Endothelial cell of umbilical vein (primary cell): ENCODE data around the gene LIAS. TPM values are rescaled to one million over a fixed set of nuclear protein-coding genes. Genes with fewer than 3 reads are reported as not detected.

Experiments used
- BruUV-seq: library from RNA; stranded (reverse); fragments of 400-500 nt; replicated peaks from 2 replicates; lab custom pipeline; 2021; lab: Mats Ljungman, UMichigan
- CTCF ChIA-PET: fragments of 300-600, 350-600 bp; sonication (Branson Sonifier 250); formaldehyde crosslinking; loops from one replicate; lab custom pipeline; 2021; ENCODE audit warnings: antibody characterized with exemption, inconsistent platforms; lab: Charles Lee
- POLR2A ChIA-PET: fragments of 300-600, 350-600 bp; sonication (Branson Sonifier 250); formaldehyde crosslinking; loops from one replicate; lab custom pipeline; 2021; ENCODE audit warnings: antibody characterized with exemption, inconsistent platforms; lab: Charles Lee
- DNase-seq: peaks from one replicate; pipeline ENCODE4 v3.0.0-alpha.2; 2011; ENCODE audit warnings: low read depth, low spot score
- FAIRE-seq: peaks from 2 replicates; lab custom pipeline; 2011; peaks lifted over from hg19 to GRCh38; lab: Jason Lieb, UNC
- H2AFZ ChIP-seq: 2 replicates; pipeline ENCODE4 v1.6.0; 2012; ENCODE audit warnings: low read depth, low read length, control low read depth, inconsistent platforms
- H3K27ac ChIP-seq: 2 replicates; pipeline ENCODE4 v1.5.1; 2011; ENCODE audit warnings: low read depth, mild to moderate bottlenecking, control low read depth, low read length, moderate library complexity; ENCODE audit not compliant: insufficient read depth
- H3K27me3 ChIP-seq, 2 experiments: 2 replicates each; pipeline versions ENCODE4 v1.6.0 to v1.6.1; 2011; ENCODE audit warnings: low read length in 2 of 2, mixed read lengths in 1 of 2; ENCODE audit not compliant: control insufficient read depth in 2 of 2, insufficient read depth in 2 of 2
- H3K36me3 ChIP-seq, 2 experiments: 2 replicates in 1 of 2; 3 replicates in 1 of 2; pipeline ENCODE4 v1.5.1; 2011; ENCODE audit warnings: low read length in 2 of 2, mild to moderate bottlenecking in 1 of 2, moderate library complexity in 1 of 2; ENCODE audit not compliant: control insufficient read depth in 2 of 2, insufficient read depth in 2 of 2; ENCODE audit errors: extremely low read depth in 1 of 2
- H3K4me1 ChIP-seq: 3 replicates; pipeline ENCODE4 v1.5.1; 2011; ENCODE audit warnings: mild to moderate bottlenecking, low read length; ENCODE audit not compliant: control insufficient read depth, insufficient read depth; ENCODE audit errors: extremely low read depth
- H3K4me2 ChIP-seq: 2 replicates; pipeline ENCODE4 v1.6.1; 2011; ENCODE audit warnings: low read length, control low read depth, mixed read lengths; ENCODE audit not compliant: insufficient read depth
- H3K4me3 ChIP-seq, 3 experiments: fragments of 200-600 bp in 1 of 3; sonication (generic), shearing (Covaris generic) in 1 of 3; replicated peaks in 1 of 3; 2 replicates each; pipeline ENCODE4 v1.5.1; 2011 to 2016; ENCODE audit warnings: control low read depth in 3 of 3, low read length in 3 of 3, mild to moderate bottlenecking in 2 of 3, inconsistent platforms in 1 of 3, low read depth in 1 of 3, moderate library complexity in 1 of 3; ENCODE audit not compliant: insufficient read depth in 1 of 3
- H3K79me2 ChIP-seq: 2 replicates; pipeline ENCODE4 v1.6.0; 2012; ENCODE audit warnings: low read length, inconsistent platforms; ENCODE audit not compliant: control insufficient read depth, insufficient read depth
- H3K9ac ChIP-seq: replicated peaks from 2 replicates; pipeline ENCODE3; 2011; ENCODE audit warnings: low read length, control low read depth; ENCODE audit not compliant: insufficient read depth; ENCODE audit errors: extremely low read depth
- H3K9me1 ChIP-seq: replicated peaks from 3 replicates; pipeline ENCODE4 v1.6.0; 2011; ENCODE audit warnings: mild to moderate bottlenecking, low read length; ENCODE audit not compliant: control insufficient read depth, insufficient read depth; ENCODE audit errors: extremely low read depth
- H3K9me3 ChIP-seq: replicated peaks from 2 replicates; pipeline ENCODE4 v1.5.1; 2012; ENCODE audit warnings: low read length, inconsistent platforms; ENCODE audit not compliant: control insufficient read depth, insufficient read depth
- H4K20me1 ChIP-seq: replicated peaks from 2 replicates; pipeline ENCODE3; 2011; ENCODE audit warnings: mild to moderate bottlenecking, low read length; ENCODE audit not compliant: control insufficient read depth, insufficient read depth; ENCODE audit errors: extremely low read depth
- CTCF ChIP-seq, 2 donors: IDR thresholded peaks; 1 replicate in 1 of 2; 2 replicates in 1 of 2; pipeline ENCODE4 v1.5.1; 2011; ENCODE audit warnings: low read length in 2 of 2, mild to moderate bottlenecking in 2 of 2, moderate library complexity in 2 of 2, control low read depth in 1 of 2, inconsistent platforms in 1 of 2, low read depth in 1 of 2; ENCODE audit not compliant: insufficient read depth in 1 of 2; ENCODE audit errors: extremely low read depth in 1 of 2
- EZH2 ChIP-seq: IDR thresholded peaks from 2 replicates; pipeline ENCODE4 v1.6.1; 2012; ENCODE audit warnings: borderline replicate concordance, low read depth, mild to moderate bottlenecking, moderate library complexity, low read length, inconsistent platforms; ENCODE audit not compliant: severe bottlenecking
- FOS ChIP-seq: IDR thresholded peaks from 2 replicates; pipeline ENCODE4 v1.6.1; 2011; ENCODE audit warnings: mild to moderate bottlenecking, low read length, moderate library complexity, borderline replicate concordance; ENCODE audit not compliant: insufficient read depth
- GATA2 ChIP-seq: IDR thresholded peaks from 2 replicates; pipeline ENCODE4 v1.7.0; 2011; ENCODE audit warnings: low read depth, mild to moderate bottlenecking, moderate library complexity, mixed read lengths, low read length; ENCODE audit not compliant: insufficient read length, insufficient read depth
- JUN ChIP-seq: IDR thresholded peaks from 2 replicates; pipeline ENCODE4 v1.6.1; 2011; ENCODE audit warnings: borderline replicate concordance, low read depth; ENCODE audit not compliant: insufficient read length, insufficient read depth
- MAX ChIP-seq: IDR thresholded peaks from 2 replicates; pipeline ENCODE4 v1.6.1; 2011; ENCODE audit not compliant: insufficient read depth, insufficient read length
- MYC ChIP-seq: IDR thresholded peaks from one replicate; pipeline ENCODE4 v1.6.1; 2011; ENCODE audit warnings: mild to moderate bottlenecking, low read depth, low read length
- POLR2A ChIP-seq: IDR thresholded peaks from 2 replicates; pipeline ENCODE4 v1.6.1; 2012; ENCODE audit warnings: low read depth, mild to moderate bottlenecking, control low read depth, low read length
- POLR2AphosphoS5 ChIP-seq: IDR thresholded peaks from 2 replicates; pipeline ENCODE4 v1.6.1; 2012; ENCODE audit warnings: low read depth, mild to moderate bottlenecking, control low read depth, low read length, moderate library complexity; ENCODE audit not compliant: insufficient read depth
- dilution Hi-C: fragments of 300-500 bp; cut with MboI; formaldehyde crosslinking; loops from one replicate; pipeline ENCODE4 v1.15.0; 2019; ENCODE audit warnings: low sequenced_read_pairs; ENCODE audit not compliant: extremely low pct_ligation_motif_present
- intact Hi-C: fragments of 100-400 bp; cut with micrococcal nuclease; formaldehyde crosslinking; loops from one replicate; pipeline ENCODE4 v1.10.0; 2022
- polyA plus RNA-seq, 4 experiments: library from polyadenylated mRNA; depleted of rRNA in 3 of 4; stranded (reverse) in 3 of 4; unstranded in 1 of 4; fragments of >200 nt; gene quantifications; 2 replicates each; pipeline versions ENCODE4 v1.2.1 to v1.2.3, GENCODE V29; 2011 to 2012; ENCODE audit warnings: missing spikeins in 1 of 4
- total RNA-seq: library from RNA; stranded (reverse); gene quantifications from 2 replicates; pipeline ENCODE4 v1.2.3, GENCODE V29; 2021

Gene LIAS
- total and polyA plus RNA-seq, 2 donors (not counting 3 experiments of a cell fraction or from before 2014, with no cell fraction given): 5.5 to 11.3 TPM

GRCh38 chr4:39452153-39452859 lies 6.5 kb upstream of the LIAS start:
- Histone ChIP-seq H3K27ac (no peak overlapping the region), H3K27me3 (no peaks in the 10 kb centered on the region), H3K36me3 (peaks cover 16 to 41% of the 10 kb centered on the region in 2 experiments), H3K4me3 (no peak overlapping the region), H3K9ac (no peak overlapping the region), H4K20me1 (peaks cover 10% of the 10 kb centered on the region), H3K9me3 (no peaks in the 10 kb centered on the region), H2AFZ (no peak overlapping the region), H3K4me1 (peaks cover 21% of the 10 kb centered on the region), H3K4me2 (no peak overlapping the region), H3K9me1 (no peaks in the 10 kb centered on the region), H3K79me2 (peaks cover 26% of the 10 kb centered on the region)
- POLR2A ChIA-PET: interaction anchor here (0.6 kb wide), 1 partner anchor 444 kb away, joined by 3 read pairs; no protein-coding TSS in a partner anchor
- no peak for FAIRE-seq
- no TSS peak for BruUV-seq
- CTCF ChIA-PET: interaction anchor here (0.5 to 0.6 kb wide), 2 partner anchors 19 to 579 kb away, joined by 3 read pairs; no protein-coding TSS in a partner anchor
- DNase-seq: no peak
- TF ChIP-seq CTCF (IDR thresholded peaks at IDR 0.05; ENCODE audit: extremely low read depth in 1 of 2, insufficient read depth in 1 of 2, low read depth in 1 of 2, low read length in 2 of 2) (no peak), EZH2 (no peak), JUN (no peak), MAX (no peak), POLR2AphosphoS5 (no peak), GATA2 (no peak), FOS (no peak), POLR2A (no peak), MYC (no peak)
- dilution Hi-C loops (no loop called here), intact Hi-C loops (no loop called here)
